Panc1 (cell line): ENCODE results near the gene TXNDC2. TPM values are rescaled to one million over a fixed set of nuclear protein-coding genes. Genes with fewer than 3 reads are reported as not detected.

Experiments used
- ATAC-seq: fragments of 200-7000 bp; cut with Tn5 transposase; 2 replicates; pipeline ENCODE4 v1.9.1; 2020; ENCODE audit warnings: mild to moderate bottlenecking, moderate library complexity
- BruUV-seq: library from RNA; stranded (reverse); fragments of 400-500 nt; replicated peaks from 2 replicates; lab custom pipeline; 2021; lab: Mats Ljungman, UMichigan
- CTCF ChIA-PET: fragments of 300-600 bp; sonication (Branson Sonifier 250); formaldehyde crosslinking; loops from one replicate; lab custom pipeline; 2022; ENCODE audit warnings: antibody characterized with exemption; lab: Charles Lee
- POLR2A ChIA-PET: fragments of 300-600 bp; sonication (Branson Sonifier 250); formaldehyde crosslinking; loops from one replicate; lab custom pipeline; 2022; ENCODE audit warnings: antibody characterized with exemption; lab: Charles Lee
- DNase-seq: peaks from one replicate; pipeline ENCODE4 v3.0.0-alpha.2; 2010; ENCODE audit warnings: low read depth, low spot score
- H3K27ac ChIP-seq: 2 replicates; pipeline ENCODE4 v1.5.1; 2011; ENCODE audit warnings: mild to moderate bottlenecking, low read length, inconsistent platforms
- H3K27me3 ChIP-seq: fragments of 200-500 bp; sonication (Bioruptor generic); 2 replicates; pipeline ENCODE4 v1.6.0; 2014; ENCODE audit warnings: low read length, inconsistent platforms; ENCODE audit not compliant: control insufficient read depth, insufficient read depth
- H3K36me3 ChIP-seq: fragments of 200-500 bp; sonication (Bioruptor generic); 2 replicates; pipeline ENCODE4 v1.5.1; 2014; ENCODE audit warnings: inconsistent platforms, mild to moderate bottlenecking, low read length, moderate library complexity; ENCODE audit not compliant: control insufficient read depth, insufficient read depth
- H3K4me1 ChIP-seq: 2 replicates; pipeline ENCODE4 v1.5.1; 2011; ENCODE audit warnings: inconsistent platforms, mild to moderate bottlenecking, low read length, moderate library complexity; ENCODE audit not compliant: control insufficient read depth, insufficient read depth
- H3K4me3 ChIP-seq, 2 experiments: 2 replicates each; pipeline ENCODE4 v1.5.1; 2011 to 2012; ENCODE audit warnings: low read depth in 2 of 2, low read length in 2 of 2, mild to moderate bottlenecking in 2 of 2, inconsistent platforms in 1 of 2, moderate library complexity in 1 of 2
- H3K9me3 ChIP-seq: fragments of 200-500 bp; sonication (Bioruptor generic); 2 replicates; pipeline ENCODE4 v1.5.1; 2014; ENCODE audit warnings: low read depth, mild to moderate bottlenecking, inconsistent platforms, low read length, moderate library complexity; ENCODE audit not compliant: control insufficient read depth, insufficient read depth
- CTCF ChIP-seq: fragments of 450-650 bp; IDR thresholded peaks from 2 replicates; pipeline ENCODE4 v1.5.1; 2017; ENCODE audit warnings: mild to moderate bottlenecking
- POLR2AphosphoS5 ChIP-seq: IDR thresholded peaks from 2 replicates; pipeline ENCODE4 v1.6.1; 2012; ENCODE audit warnings: mild to moderate bottlenecking, low read depth, low read length, moderate library complexity
- REST ChIP-seq, 2 experiments: IDR thresholded peaks; 2 replicates each; pipeline ENCODE4 v1.6.1; 2011 to 2012; ENCODE audit warnings: low read depth in 2 of 2, control low read depth in 1 of 2, low read length in 1 of 2, mild to moderate bottlenecking in 1 of 2, moderate library complexity in 1 of 2; ENCODE audit not compliant: insufficient read depth in 1 of 2
- SIN3A ChIP-seq: IDR thresholded peaks from 2 replicates; pipeline ENCODE4 v1.6.1; 2012; ENCODE audit warnings: low read depth, mild to moderate bottlenecking, low read length, moderate library complexity, borderline replicate concordance; ENCODE audit not compliant: insufficient read depth
- TCF7L2 ChIP-seq: IDR thresholded peaks from 2 replicates; pipeline ENCODE4 v1.6.1; 2011; ENCODE audit warnings: mild to moderate bottlenecking, low read depth, low read length, inconsistent platforms
- in situ Hi-C: cut with HindIII; loops from 2 replicates; pipeline ENCODE4 v1.10.0; 2016; ENCODE audit warnings: low sequenced_read_pairs, low pct_unique_long_range_greater_than_20kb
- intact Hi-C: fragments of 100-400 bp; cut with micrococcal nuclease; formaldehyde crosslinking; loops from one replicate; pipeline ENCODE4 v1.10.0; 2022; ENCODE audit not compliant: unreplicated experiment
- total RNA-seq: library from RNA; stranded (reverse); gene quantifications from one replicate; pipeline ENCODE4 v1.2.1, GENCODE V29; 2021; ENCODE audit not compliant: unreplicated experiment

Gene TXNDC2
- total RNA-seq, 1 experiment from 2014 or later = 0.90 TPM

GRCh38 chr18:9854801-9855676, 30.7 kb upstream of the TXNDC2 start:
- Histone ChIP-seq H3K9me3 (0 out of 2 replicates have a peak, but pooled peaks cover 3% of the 10 kb centered on the region), H3K4me1 (peaks cover 14% of the 10 kb centered on the region), H3K27me3 (no peaks in the 10 kb centered on the region), H3K27ac (peak overlapping the region; percentile 50), H3K4me3 (no peak overlapping the region), H3K36me3 (no peaks in the 10 kb centered on the region; the same call in 1 of the 2 replicates)
- TF ChIP-seq CTCF = no peak
- no peak for TF ChIP-seq POLR2AphosphoS5
- no peak for TF ChIP-seq TCF7L2
- no peak for TF ChIP-seq REST (IDR thresholded peaks at IDR 0.05; ENCODE audit: insufficient read depth in 1 of 2, low read depth in 2 of 2, low read length in 1 of 2)
- no peak for TF ChIP-seq SIN3A
- intact Hi-C loops (no loop called here), in situ Hi-C loops (no loop called here)
- no TSS peak for BruUV-seq
- ChIA-PET POLR2A (no interaction called here), CTCF (no interaction called here)
- DNase-seq (no peak), ATAC-seq (peak; percentile 46; the same call in 1 of the 2 replicates)

GRCh38 chr18:9855681-9856080, 30.1 kb upstream of the TXNDC2 start:
- no TSS peak for BruUV-seq
- H3K27me3 ChIP-seq = no peaks in the 10 kb centered on the region
- in situ Hi-C loops (no loop called here), intact Hi-C loops (no loop called here)
- TF ChIP-seq POLR2AphosphoS5 (no peak), CTCF (no peak), TCF7L2 (no peak), SIN3A (no peak), REST (IDR thresholded peaks at IDR 0.05; ENCODE audit: insufficient read depth in 1 of 2, low read depth in 2 of 2, low read length in 1 of 2) (no peak)
- ChIA-PET CTCF (no interaction called here), POLR2A (no interaction called here)
- DNase-seq (no peak), ATAC-seq (no peak)
- no peaks in the 10 kb centered on the region; the same call in 1 of the 2 replicates for H3K36me3 ChIP-seq
- no peak overlapping the region for H3K4me3 ChIP-seq
- H3K27ac ChIP-seq = peak overlapping the region; percentile 50; the same call in 1 of the 2 replicates
- 0 out of 2 replicates have a peak, but pooled peaks cover 3% of the 10 kb centered on the region for H3K9me3 ChIP-seq
- peaks cover 14% of the 10 kb centered on the region for H3K4me1 ChIP-seq
